Camera-type eye (tissue), 1 donor: ENCODE results near the gene HPCAL1. TPM values are rescaled to one million over a fixed set of nuclear protein-coding genes. Genes with fewer than 3 reads are reported as not detected.

Experiments used
- total RNA-seq: library from RNA; depleted of rRNA; stranded (reverse); fragments of >200 nt; gene quantifications from one replicate; pipeline ENCODE4 v1.2.3, GENCODE V29; 2014

HPCAL1 gene
- total RNA-seq: 25.2 TPM

GRCh38 chr2:10302479-10303180 lies at the start of gene HPCAL1:
Gene HPCAL1 (plus strand): TSS chr2:10302904. CDS start chr2:10419758, 116,854 bp downstream.

GRCh38 chr2:10447895-10448575 lies 145.3 kb downstream of the HPCAL1 start, which contains the start of gene ODC1:
Gene ODC1 (minus strand): TSS chr2:10448327. CDS start chr2:10445032, 3,295 bp downstream.

Other genes starting within 250 kb of the HPCAL1 start
- gene CYS1, start 222.5 kb upstream of the HPCAL1 start, total RNA-seq: 9.7 TPM
- gene RRM2, start 180.2 kb upstream of the HPCAL1 start, total RNA-seq: 14.7 TPM
- 151 TPM for gene ODC1, start 145.4 kb downstream of the HPCAL1 start, total RNA-seq